ENCODE measurements around the gene POU6F1. TPM values are rescaled to one million over a fixed set of nuclear protein-coding genes. Genes with fewer than 3 reads are reported as not detected.
A peak's percentile ranks its signal among the peaks of the same experiment; 100 is the strongest.
"Not testable (repeated sequence)": the region's sequence is repeated elsewhere in the genome, so short reads cannot be mapped to it uniquely, and the experiment has no call there.

Gene POU6F1
- total and polyA plus RNA-seq, 10 of the 15 experiments (the other 5 are each of a cell fraction or from before 2014, with no cell fraction given): 0.26 to 4.2 (median 1.2) TPM

- TF ChIP-seq E2F8 (IDR thresholded peaks at IDR 0.05; ENCODE audit: low read depth, partially characterized antibody): no peak
- TF ChIP-seq CEBPZ (IDR thresholded peaks at IDR 0.05; ENCODE audit: low read depth, low read length): no peak
- TF ChIP-seq TCF7 (IDR thresholded peaks at IDR 0.05; ENCODE audit: borderline replicate concordance): no peak
Observed at GRCh38 chr12:51222461-51222860, 4.6 kb upstream of the POU6F1 start (continued).

GRCh38 chr12:51219857-51220256 lies 2.0 kb upstream of the POU6F1 start:
- H3K27ac ChIP-seq (ENCODE audit: control insufficient read depth, insufficient read depth); H4K20me1 ChIP-seq (ENCODE audit: control insufficient read depth, insufficient read depth); in situ Hi-C loops (cut with MboI); H3K4me3 ChIP-seq; ATAC-seq; H3K9ac ChIP-seq (ENCODE audit: control insufficient read depth, insufficient read depth, low read length); RAD21 ChIA-PET (ENCODE audit: unreplicated experiment); H3K79me2 ChIP-seq (ENCODE audit: control insufficient read depth, insufficient read depth, low read length); H3K27me3 ChIP-seq (replicated peaks in 1 of 2; ENCODE audit: control insufficient read depth in 2 of 2, insufficient read depth in 2 of 2, low read length in 1 of 2); H3K9me3 ChIP-seq (replicated peaks; ENCODE audit: control insufficient read depth, insufficient read depth, low read length); H3K4me1 ChIP-seq (ENCODE audit: control insufficient read depth, insufficient read depth, low read length); BruUV-seq (replicated peaks); DNase-seq (ENCODE audit: low read depth, low spot score); H3K36me3 ChIP-seq (ENCODE audit: control insufficient read depth in 2 of 2, insufficient read depth in 2 of 2, low read length in 1 of 2); intact Hi-C loops (cut with micrococcal nuclease; ENCODE audit: unreplicated experiment); H2AFZ ChIP-seq (ENCODE audit: control insufficient read depth, low read depth, low read length); H3K4me2 ChIP-seq (ENCODE audit: control insufficient read depth, insufficient read depth): not testable (repeated sequence)
- ChIA-PET CTCF (interaction anchor here (1.2 to 1.5 kb wide), 2 partner anchors 11 to 19 kb away, joined by 3 to 4 read pairs; partner anchors contain the start of gene DAZAP2), POLR2A (interaction anchor here (0.7 kb wide), 1 partner anchor 11 kb away, joined by 3 read pairs; no protein-coding TSS in a partner anchor), SMC1A (ENCODE audit: uncharacterized antibody, unreplicated experiment) (interaction anchor here (1.1 kb wide), 1 partner anchor 18 kb away, joined by 3 read pairs; no protein-coding TSS in a partner anchor)
- 94% methylated on average over 12 of the region's 12 CpGs for WGBS (ENCODE audit: insufficient coverage, insufficient replicate concordance, low lambda C conversion rate, missing lambda C conversion rate)
- FAIRE-seq: peak; percentile 78
